GM23248 (cell line): ENCODE measurements around the gene RIOK3.

Experiments
- EZH2 ChIP-seq: fragments of 200-600 bp; sonication (generic); IDR thresholded peaks from 2 replicates; pipeline ENCODE4 v1.6.1; 2018; ENCODE audit warnings: antibody characterized with exemption, mild to moderate bottlenecking; ENCODE audit not compliant: insufficient read depth, poor library complexity, severe bottlenecking
- EZH2phosphoT487 ChIP-seq: fragments of 200-600 bp; sonication (generic); IDR thresholded peaks from 2 replicates; pipeline ENCODE4 v1.6.1; 2018; ENCODE audit warnings: antibody characterized with exemption, moderate library complexity, mild to moderate bottlenecking, low read depth; ENCODE audit not compliant: insufficient read depth

- TF ChIP-seq EZH2 (no peak), EZH2phosphoT487 (no peak)
Observed at GRCh38 chr18:23471486-23471885, 18.4 kb downstream of the RIOK3 start.
